ENCODE results near the gene SLC8A2.

SLC8A2 gene

DNA sequence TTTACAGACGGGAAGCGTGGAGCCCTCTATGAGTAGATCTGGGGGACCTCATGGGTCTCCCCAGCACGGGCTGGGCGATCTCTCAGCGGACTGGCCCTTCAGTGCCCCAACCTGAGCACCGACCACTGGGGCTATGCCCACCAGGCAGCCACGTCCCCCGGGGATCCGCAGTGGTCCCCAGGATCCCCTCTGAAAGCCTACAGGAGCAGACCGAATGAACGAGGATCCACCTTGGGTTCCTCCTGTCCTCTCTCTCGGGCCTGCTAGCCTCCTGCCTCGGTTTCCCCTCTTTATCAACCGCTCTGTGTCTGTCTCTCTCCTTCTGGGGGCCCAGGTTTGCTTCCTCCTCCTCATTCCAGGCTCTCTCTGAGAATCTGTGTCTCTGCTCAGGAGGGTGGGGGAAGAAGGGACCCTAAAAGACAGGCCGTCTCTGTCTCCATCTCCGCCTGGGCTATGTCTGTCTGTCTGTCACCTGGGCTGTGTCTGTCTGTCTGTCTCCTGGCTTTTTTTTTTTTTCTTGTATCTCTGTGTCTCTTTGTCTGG lies 50.4 kb downstream of the SLC8A2 start:
- TF ChIP-seq, protein P1, sequence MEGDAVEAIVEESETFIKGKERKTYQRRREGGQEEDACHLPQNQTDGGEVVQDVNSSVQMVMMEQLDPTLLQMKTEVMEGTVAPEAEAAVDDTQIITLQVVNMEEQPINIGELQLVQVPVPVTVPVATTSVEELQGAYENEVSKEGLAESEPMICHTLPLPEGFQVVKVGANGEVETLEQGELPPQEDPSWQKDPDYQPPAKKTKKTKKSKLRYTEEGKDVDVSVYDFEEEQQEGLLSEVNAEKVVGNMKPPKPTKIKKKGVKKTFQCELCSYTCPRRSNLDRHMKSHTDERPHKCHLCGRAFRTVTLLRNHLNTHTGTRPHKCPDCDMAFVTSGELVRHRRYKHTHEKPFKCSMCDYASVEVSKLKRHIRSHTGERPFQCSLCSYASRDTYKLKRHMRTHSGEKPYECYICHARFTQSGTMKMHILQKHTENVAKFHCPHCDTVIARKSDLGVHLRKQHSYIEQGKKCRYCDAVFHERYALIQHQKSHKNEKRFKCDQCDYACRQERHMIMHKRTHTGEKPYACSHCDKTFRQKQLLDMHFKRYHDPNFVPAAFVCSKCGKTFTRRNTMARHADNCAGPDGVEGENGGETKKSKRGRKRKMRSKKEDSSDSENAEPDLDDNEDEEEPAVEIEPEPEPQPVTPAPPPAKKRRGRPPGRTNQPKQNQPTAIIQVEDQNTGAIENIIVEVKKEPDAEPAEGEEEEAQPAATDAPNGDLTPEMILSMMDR (IDR thresholded peaks at IDR 0.05): no peak
- no peak overlapping the region for H3K27ac ChIP-seq

DNA sequence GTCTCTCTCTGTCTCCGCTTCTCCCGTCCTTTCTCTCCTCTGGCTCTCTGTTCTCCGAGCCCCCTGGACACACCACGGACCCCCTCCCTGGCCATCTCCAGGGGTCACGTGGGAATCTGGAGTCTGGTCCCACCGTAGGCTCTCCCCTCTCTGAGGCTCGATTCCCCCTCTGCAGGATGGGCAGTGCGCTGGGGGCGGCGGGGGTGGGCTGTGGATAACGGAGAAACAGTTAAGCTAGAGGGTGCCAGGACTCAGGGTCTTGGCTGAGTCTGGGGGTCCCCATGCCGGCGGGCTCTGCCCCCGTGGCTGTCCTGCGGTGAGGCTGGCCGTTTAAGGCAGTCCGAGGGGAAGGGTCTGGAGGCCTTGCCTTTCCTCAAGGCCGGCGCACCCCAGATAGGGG lies 51.9 kb downstream of the SLC8A2 start:
- TF ChIP-seq ZFX (IDR thresholded peaks at IDR 0.05; ENCODE audit: borderline replicate concordance): no peak
- TF ChIP-seq, protein P1 (IDR thresholded peaks at IDR 0.05): no peak
- no peak overlapping the region for H3K27ac ChIP-seq

DNA sequence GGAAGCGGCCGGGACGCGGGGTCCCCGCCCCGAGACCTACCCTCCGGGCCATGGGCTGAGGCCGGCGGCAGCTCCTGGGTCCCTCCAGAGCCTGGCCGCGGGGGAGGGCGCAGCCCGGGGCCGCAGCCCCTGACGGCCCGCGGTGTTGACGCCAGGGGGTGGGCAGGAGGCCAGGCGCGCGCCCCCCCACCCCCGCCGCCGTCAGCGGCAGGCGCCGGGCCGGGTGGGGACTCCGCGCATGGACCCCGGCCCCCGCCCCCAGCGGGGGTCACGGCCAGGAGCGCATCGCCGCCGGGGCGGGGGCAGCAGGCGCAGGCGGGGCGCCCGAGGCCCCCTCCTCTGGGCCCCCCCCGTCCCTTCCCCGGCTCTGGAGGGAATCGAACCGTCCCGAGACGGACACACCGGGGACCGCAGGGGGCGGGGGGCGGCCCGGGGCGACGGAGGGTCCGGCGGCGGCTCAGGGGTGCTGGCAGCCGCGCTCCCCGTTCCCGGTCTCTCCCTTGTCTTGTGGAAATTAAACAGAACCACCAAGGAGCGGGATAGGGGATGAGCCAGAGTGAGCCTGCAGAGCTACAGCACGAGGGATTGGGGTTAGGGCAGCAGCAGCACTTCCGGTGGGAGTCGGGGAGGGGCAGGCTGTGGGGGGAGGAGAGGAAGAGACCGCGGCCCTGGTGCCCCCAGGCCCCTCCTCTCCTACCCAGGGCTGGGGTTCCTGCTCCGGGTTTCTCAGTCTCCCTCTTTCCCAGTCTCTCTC lies 52.5 kb downstream of the SLC8A2 start, which contains the start of gene MEIS3:
Gene MEIS3, minus strand, starts transcription at position 498 of the 754 bp plus-strand sequence. Its CDS starts 446 bp downstream, at position 52.
- TF ChIP-seq, protein P1 (IDR thresholded peaks at IDR 0.05): no peak
- no peak for TF ChIP-seq ZFX (IDR thresholded peaks at IDR 0.05; ENCODE audit: borderline replicate concordance)
- H3K27ac ChIP-seq: no peak within 1 kb of the TSS

DNA sequence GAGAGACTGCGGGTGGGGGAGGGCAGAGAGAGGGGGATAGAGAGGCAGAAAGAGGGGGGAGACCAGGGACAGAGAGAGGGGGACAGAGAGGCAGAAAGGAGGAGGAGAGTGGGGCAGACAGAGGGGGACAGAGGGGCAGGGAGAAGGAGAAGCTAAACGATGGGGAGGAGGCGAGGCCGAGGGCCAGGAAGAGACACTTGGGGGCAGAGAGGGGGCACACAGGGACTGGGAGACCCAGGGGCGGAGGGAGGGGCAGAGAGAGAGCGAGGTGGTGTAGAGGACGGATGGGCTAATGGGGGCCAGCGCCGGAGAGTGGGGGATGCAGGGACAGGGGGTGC lies 53.0 kb downstream of the SLC8A2 start:
- no peak overlapping the region for H3K27ac ChIP-seq
- no peak for TF ChIP-seq ZFX (IDR thresholded peaks at IDR 0.05; ENCODE audit: borderline replicate concordance)
- TF ChIP-seq, protein P1 (IDR thresholded peaks at IDR 0.05): no peak

DNA sequence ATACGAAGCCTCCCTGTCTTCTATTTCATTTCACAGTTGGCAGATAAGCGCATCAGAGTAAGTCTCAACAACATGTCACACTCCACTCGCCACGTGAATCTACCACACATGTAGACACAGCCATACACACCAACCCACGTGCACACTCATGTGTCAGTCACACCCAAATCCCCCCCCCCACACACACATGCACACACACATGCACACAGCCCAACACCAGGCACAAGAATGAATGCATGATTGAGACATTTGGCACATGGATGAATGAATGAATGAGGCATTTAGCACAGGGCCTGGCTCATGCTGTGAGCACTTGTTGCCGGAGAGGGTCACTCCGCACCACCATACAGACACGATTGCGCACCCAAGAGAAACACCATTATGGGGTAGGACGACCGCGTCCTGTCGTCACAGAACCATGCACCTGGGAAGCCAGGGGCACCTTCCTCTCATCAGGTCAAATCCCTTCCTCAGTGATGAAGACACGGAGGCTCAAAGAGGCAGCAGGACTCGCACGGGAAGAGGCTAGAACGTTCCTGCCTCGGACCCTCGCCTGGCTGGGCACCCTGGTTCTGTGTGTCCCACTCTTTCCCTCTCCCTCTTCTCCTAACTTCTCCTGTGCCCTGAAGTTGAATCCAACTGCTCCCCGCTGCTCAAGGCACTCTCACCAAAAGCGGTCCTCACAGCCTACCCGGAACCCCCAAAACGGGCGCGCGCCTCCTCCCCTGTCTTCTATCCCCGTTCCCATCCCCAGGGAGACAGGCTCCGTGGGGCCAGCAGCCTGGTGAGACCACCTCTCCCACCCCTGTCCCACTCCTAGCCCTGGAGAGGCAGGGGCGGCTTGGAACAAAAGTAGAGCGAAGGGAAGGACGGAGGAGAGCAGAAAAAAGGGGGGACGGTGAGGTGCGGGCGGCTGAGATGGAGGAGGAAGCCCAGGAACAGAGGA lies 53.7 kb downstream of the SLC8A2 start:
- H3K27ac ChIP-seq: no peak overlapping the region
- TF ChIP-seq ZFX (IDR thresholded peaks at IDR 0.05; ENCODE audit: borderline replicate concordance): no peak
- TF ChIP-seq, protein P1 (IDR thresholded peaks at IDR 0.05): no peak

DNA sequence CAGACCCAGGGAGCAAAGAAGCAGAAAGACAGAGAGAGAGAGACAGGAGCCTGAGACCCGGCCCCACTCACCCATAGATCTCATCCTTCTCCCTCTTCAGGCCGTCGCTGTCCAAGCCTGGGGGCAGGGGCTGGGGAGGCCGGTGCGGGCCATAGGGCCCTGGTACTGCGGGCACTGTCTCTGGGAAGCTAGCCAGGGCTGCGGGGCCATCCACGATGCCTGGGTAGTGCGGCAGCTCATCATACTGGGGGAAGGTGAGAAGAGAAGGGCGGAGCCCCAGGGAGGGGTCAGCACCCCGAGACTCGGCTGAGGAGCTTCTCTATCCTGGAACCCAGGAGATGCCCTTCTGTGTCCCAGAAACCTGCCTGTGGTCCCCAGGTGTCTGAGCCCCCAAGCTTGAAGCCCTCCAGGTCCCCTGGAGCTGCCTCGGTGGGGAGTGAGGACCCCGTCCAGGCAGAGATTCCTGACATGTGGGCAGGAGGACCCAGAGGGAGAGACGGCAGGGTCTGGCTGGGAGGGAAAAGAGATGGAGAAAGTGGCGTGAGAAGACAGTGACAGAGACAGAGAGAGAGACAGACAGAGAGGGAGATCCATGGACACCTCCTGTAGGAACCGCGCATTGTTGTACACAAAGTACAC lies 54.5 kb downstream of the SLC8A2 start:
- H3K27ac ChIP-seq: no peak overlapping the region
- TF ChIP-seq ZFX (IDR thresholded peaks at IDR 0.05; ENCODE audit: borderline replicate concordance): no peak
- TF ChIP-seq, protein P1 (IDR thresholded peaks at IDR 0.05): no peak

Data from 22Rv1 (cell line).